ENCODE measurements around the gene P4HTM. TPM values are rescaled to one million over a fixed set of nuclear protein-coding genes. Genes with fewer than 3 reads are reported as not detected.
A peak's percentile ranks its signal among the peaks of the same experiment; 100 is the strongest.

P4HTM gene
- total RNA-seq, 1 donor from 2014 or later = 31.4 TPM

DNA sequence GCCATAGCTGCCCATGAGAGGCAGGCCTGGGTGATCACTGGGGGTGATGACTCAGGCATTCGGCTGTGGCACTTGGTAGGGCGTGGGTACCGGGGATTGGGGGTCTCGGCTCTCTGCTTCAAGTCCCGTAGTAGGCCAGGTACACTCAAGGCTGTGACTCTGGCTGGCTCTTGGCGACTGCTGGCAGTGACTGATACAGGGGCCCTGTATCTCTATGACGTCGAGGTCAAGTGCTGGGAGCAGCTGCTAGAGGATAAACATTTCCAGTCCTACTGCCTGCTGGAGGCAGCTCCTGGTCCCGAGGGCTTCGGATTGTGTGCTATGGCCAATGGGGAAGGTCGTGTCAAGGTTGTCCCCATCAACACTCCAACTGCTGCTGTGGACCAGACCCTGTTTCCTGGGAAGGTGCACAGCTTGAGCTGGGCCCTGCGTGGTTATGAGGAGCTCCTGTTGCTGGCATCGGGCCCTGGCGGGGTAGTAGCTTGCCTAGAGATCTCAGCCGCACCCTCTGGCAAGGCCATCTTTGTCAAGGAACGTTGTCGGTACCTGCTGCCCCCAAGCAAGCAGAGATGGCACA is 22.5 kb downstream of the P4HTM start:
- DNase-seq (ENCODE audit: low read depth, low spot score) = no peak
- H3K4me3 Mint-ChIP-seq = peak overlapping the region; percentile 64
- H3K27ac Mint-ChIP-seq (ENCODE audit: unreplicated experiment) = no peak overlapping the region
- peaks cover 20% of the 10 kb centered on the region for H3K4me1 Mint-ChIP-seq
- no peaks in the 10 kb centered on the region for H3K27me3 Mint-ChIP-seq (ENCODE audit: low read depth)
- TF ChIP-seq, protein P1, sequence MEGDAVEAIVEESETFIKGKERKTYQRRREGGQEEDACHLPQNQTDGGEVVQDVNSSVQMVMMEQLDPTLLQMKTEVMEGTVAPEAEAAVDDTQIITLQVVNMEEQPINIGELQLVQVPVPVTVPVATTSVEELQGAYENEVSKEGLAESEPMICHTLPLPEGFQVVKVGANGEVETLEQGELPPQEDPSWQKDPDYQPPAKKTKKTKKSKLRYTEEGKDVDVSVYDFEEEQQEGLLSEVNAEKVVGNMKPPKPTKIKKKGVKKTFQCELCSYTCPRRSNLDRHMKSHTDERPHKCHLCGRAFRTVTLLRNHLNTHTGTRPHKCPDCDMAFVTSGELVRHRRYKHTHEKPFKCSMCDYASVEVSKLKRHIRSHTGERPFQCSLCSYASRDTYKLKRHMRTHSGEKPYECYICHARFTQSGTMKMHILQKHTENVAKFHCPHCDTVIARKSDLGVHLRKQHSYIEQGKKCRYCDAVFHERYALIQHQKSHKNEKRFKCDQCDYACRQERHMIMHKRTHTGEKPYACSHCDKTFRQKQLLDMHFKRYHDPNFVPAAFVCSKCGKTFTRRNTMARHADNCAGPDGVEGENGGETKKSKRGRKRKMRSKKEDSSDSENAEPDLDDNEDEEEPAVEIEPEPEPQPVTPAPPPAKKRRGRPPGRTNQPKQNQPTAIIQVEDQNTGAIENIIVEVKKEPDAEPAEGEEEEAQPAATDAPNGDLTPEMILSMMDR (conservative IDR thresholded peaks at IDR 0.05) = no peak
- peaks cover 13% of the 10 kb centered on the region for H3K36me3 Mint-ChIP-seq (ENCODE audit: low read depth)
- no peaks in the 10 kb centered on the region for H3K9me3 Mint-ChIP-seq

DNA sequence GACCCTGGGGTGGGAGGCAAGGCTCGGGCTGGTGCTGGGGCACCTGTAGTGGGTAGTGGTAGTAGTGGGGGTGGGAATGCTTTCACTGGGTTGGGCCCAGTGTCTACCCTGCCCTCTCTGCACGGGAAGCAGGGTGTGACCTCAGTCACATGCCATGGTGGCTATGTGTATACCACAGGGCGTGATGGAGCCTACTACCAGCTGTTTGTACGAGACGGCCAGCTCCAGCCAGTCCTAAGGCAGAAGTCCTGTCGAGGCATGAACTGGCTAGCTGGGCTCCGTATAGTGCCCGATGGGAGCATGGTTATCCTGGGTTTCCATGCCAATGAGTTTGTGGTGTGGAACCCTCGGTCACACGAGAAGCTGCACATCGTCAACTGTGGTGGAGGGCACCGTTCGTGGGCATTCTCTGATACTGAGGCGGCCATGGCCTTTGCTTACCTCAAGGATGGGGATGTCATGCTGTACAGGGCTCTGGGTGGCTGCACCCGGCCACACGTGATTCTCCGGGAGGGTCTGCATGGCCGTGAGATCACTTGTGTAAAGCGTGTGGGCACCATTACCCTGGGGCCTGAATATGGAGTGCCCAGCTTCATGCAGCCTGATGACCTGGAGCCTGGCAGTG is 23.2 kb downstream of the P4HTM start:
- Mint-ChIP-seq H3K27me3 (ENCODE audit: low read depth) (no peaks in the 10 kb centered on the region), H3K27ac (ENCODE audit: unreplicated experiment) (no peak overlapping the region), H3K4me3 (peak overlapping the region; percentile 74), H3K9me3 (no peaks in the 10 kb centered on the region), H3K36me3 (ENCODE audit: low read depth) (peaks cover 9% of the 10 kb centered on the region), H3K4me1 (peaks cover 17% of the 10 kb centered on the region)
- DNase-seq (ENCODE audit: low read depth, low spot score) = no peak
- TF ChIP-seq, protein P1 (conservative IDR thresholded peaks at IDR 0.05) = no peak

DNA sequence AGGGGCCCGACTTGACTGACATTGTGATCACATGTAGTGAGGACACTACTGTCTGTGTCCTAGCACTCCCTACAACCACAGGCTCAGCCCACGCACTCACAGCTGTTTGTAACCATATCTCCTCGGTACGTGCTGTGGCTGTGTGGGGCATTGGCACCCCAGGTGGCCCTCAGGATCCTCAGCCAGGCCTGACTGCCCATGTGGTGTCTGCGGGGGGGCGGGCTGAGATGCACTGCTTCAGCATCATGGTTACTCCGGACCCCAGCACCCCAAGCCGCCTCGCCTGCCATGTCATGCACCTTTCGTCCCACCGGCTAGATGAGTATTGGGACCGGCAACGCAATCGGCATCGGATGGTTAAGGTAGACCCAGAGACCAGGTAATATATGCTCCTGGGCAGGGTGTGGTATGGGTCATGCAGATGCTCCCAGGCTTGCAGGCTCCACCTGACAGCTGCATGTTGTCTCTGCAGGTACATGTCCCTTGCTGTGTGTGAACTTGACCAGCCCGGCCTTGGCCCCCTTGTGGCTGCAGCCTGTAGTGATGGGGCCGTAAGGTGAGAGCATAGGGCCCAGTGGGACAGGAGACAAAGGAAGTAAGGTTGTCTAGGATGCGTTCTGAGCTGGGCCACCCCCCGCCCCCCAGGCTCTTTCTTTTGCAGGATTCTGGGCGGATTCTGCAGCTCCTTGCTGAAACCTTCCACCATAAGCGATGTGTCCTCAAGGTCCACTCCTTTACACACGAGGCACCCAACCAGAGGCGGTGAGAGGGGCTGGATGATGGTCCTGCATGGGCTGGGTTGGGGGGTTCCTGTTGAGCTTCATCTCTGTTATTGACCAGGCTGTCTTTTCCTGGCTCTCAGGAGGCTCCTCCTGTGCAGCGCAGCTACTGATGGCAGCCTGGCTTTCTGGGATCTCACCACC is 24.0 kb downstream of the P4HTM start:
- H3K27ac Mint-ChIP-seq (ENCODE audit: unreplicated experiment) = no peak overlapping the region
- peaks cover 3% of the 10 kb centered on the region for H3K27me3 Mint-ChIP-seq (ENCODE audit: low read depth)
- peaks cover 17% of the 10 kb centered on the region for H3K4me1 Mint-ChIP-seq
- H3K9me3 Mint-ChIP-seq = no peaks in the 10 kb centered on the region
- H3K4me3 Mint-ChIP-seq = peak overlapping the region; percentile 74
- TF ChIP-seq, protein P1 (conservative IDR thresholded peaks at IDR 0.05) = peak; percentile 65
- peaks cover 8% of the 10 kb centered on the region for H3K36me3 Mint-ChIP-seq (ENCODE audit: low read depth)
- peak; percentile 52 for DNase-seq (ENCODE audit: low read depth, low spot score)

DNA sequence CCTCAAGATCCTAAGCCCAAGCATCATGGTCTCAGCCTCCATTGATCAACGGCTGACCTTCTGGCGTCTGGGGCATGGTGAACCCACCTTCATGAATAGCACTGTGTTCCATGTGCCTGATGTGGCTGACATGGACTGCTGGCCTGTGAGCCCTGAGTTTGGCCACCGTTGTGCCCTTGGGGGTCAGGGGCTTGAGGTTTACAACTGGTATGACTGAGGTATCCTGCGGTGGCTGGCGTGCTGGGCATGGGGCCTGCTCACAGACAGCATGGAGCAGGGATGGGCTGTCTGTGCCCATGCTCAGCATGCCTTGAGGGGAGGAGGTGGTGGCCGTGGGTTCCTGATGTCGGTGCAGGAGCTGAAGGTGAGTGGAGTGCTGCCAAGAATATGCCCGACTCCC is 25.0 kb downstream of the P4HTM start:
- no peak for DNase-seq (ENCODE audit: low read depth, low spot score)
- peaks cover 18% of the 10 kb centered on the region for H3K4me1 Mint-ChIP-seq
- peaks cover 3% of the 10 kb centered on the region for H3K27me3 Mint-ChIP-seq (ENCODE audit: low read depth)
- H3K4me3 Mint-ChIP-seq = peak overlapping the region; percentile 90
- H3K36me3 Mint-ChIP-seq (ENCODE audit: low read depth) = peaks cover 8% of the 10 kb centered on the region
- TF ChIP-seq, protein P1 (conservative IDR thresholded peaks at IDR 0.05) = no peak
- no peak overlapping the region for H3K27ac Mint-ChIP-seq (ENCODE audit: unreplicated experiment)
- no peaks in the 10 kb centered on the region for H3K9me3 Mint-ChIP-seq

DNA sequence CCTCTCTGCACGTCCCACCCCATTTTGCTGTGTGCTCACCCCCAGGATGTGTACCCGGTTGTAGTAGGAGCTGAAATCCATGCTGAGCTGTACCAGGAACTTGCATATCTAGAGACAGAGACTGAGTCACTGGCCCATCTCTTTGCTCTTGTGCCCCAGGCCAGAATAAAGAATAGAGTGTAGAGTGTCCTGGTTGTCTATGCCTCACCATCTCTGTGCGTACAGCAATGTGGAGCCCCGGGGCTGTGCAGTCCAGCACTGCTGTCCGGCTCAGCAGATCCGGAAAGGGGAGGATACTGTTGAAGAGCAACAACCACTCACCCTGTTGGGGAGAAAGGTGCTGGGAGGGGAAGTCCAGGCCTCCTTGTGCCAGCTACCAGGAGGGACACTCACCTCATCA is 25.7 kb downstream of the P4HTM start:
- Mint-ChIP-seq H3K9me3 (no peaks in the 10 kb centered on the region), H3K36me3 (ENCODE audit: low read depth) (peaks cover 8% of the 10 kb centered on the region), H3K27ac (ENCODE audit: unreplicated experiment) (no peak overlapping the region), H3K4me1 (peaks cover 21% of the 10 kb centered on the region), H3K27me3 (ENCODE audit: low read depth) (peaks cover 3% of the 10 kb centered on the region), H3K4me3 (peak overlapping the region; percentile 90)
- no peak for DNase-seq (ENCODE audit: low read depth, low spot score)
- TF ChIP-seq, protein P1 (conservative IDR thresholded peaks at IDR 0.05) = no peak
